Left renal cortex interstitium (tissue), 4 donors: ENCODE results near the gene NR1H3. TPM values are rescaled to one million over a fixed set of nuclear protein-coding genes. Genes with fewer than 3 reads are reported as not detected.

ENCODE experiments used
- DNase-seq, 4 donors: peaks; one replicate each; pipeline ENCODE4 v3.0.0-alpha.2; 2013; ENCODE audit warnings: low read depth in 4 of 4, low spot score in 2 of 4, missing footprints in 1 of 4
- polyA plus RNA-seq, 4 donors: library from polyadenylated mRNA; unstranded; fragments of 120-200 nt; gene quantifications; one replicate each; pipeline ENCODE4 v1.2.1, GENCODE V29; 2013; ENCODE audit not compliant: insufficient read length in 4 of 4

NR1H3 gene
- polyA plus RNA-seq, 4 donors: 39.5 to 48.7 (median 41.4) TPM

DNA sequence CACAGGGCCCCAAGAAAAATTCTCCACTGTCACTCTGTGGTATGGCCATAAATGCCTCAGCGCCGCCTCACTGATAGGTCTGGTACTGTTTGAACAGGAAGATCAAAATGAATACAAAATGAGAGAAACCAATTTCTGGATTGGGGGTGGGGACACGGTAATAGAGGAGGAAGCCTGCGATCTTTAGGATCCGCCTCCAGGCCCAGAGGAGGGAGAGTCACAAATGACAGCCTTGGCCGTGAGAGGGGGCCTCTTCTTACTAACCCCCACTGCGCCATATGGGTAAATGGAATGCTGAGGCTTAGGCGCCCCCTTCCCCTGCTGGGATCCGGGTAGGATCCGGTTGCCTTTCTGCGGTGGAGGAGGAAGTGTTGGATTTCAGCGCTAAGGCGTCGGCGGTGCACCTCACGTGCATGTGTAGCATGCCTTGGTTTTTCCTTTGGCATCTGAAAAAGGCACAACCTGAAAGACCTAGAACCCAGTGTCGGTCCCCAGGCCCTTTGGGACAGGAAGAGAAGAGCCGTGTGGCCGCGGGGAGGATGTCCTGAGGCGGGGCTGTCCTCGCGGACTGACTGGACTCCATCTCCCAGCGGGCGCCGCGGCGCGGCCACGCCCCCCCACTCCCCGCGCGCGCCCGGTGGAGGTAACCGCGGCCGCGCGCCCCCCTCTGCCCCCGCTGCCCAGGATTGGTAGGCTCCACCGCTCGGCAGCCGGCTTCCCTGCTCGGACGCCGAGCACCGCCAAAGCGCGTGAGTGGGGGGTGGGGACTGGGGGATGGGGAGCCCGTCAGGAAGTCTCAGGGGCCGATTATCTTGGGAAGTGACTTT is 11.4 kb downstream of the NR1H3 start:
- DNase-seq: peak; percentile 76 to 85 (median 81)

DNA sequence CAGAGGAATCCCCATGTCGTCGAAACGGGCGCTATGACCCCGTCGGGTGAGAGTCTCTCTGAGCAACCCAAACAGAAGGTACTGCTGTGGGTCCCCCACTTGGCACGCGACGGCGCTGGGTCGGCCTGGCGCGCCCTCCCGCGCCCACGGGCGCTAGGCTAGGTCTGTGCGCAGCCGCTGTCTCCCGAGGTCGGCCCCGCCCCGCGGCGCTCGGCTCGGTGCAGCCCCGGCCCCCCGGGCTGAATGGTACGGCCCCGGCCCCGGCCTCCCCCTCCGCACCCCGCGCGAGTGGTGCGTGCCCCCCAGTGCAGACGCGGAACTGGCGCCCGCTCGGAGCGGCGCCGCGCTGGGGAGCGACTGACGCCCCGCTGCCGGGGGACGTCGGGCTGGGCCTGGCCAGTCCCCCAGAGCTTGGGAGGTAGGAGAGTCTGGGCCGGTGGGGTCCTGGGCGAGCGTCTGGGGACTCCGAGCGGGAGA is 12.1 kb downstream of the NR1H3 start, which contains the start of gene MADD:
TSS of gene MADD (plus strand) at position 305 of the 477 bp plus-strand sequence.
- DNase-seq: peak in 3 of 4 donors; percentile 56 to 64 (median 63)

DNA sequence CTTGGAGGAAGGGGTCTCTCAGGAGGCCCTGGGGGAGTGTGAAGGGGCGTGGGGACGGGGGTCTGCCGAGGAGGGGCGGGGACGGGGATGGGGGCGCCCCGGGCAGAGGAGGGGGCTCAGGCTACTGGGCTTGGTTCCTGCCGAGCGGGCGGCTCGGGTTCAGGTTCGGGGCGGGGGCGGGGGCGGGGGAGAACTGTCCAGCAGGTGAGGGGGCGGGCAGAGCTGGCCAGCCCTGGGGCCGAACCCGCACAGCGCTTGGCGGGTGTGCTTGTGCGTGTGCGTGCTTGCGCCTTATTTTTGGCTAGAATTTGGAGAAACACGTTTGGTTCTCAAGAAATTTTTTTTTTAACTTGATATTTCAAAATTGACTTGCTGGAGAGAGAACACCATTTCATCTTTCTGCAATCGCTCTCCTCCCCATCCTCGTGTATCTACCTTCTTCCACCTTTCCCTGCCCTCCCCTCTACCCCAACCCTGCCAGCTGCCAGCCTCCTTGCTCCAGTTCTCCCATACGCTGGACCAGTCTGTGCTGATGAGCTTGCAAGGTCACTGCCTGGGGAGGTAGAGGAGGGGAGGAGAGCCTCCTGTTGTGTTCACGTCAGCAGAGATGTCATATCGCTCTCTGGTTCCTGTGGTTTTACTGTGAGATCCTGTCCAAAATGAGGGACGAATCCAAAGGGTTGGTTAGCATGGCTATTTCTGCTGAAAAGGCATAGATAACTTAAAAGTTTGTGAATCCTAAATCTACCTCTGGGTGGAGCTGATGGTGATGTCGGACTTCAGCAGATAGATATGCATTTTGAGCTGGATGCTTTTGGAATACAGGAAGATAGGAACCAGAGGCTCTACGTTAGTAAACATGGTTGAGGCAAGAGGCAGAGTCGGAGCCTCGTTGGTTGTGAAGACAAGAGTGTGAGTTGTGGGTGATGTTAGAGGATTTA is 12.8 kb downstream of the NR1H3 start:
- DNase-seq: no peak

DNA sequence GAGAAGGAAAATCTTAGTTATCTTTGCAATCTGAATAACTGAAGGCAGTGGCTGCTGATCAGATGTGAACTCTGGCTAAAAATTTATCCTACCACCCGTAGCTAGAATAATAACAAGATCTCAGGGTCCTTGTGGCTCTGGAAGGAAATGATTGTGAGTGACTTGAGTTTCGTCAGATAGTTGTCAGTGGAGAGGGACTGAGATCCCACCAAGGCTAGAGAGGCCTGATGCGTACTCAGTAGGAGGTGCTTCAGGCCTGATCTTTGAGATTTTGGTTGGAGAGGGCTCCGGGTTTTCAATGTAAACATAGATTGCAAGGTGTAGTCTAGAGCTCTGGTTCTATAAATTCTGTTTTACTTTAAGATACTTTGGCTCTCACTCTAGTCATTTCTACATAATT is 13.5 kb downstream of the NR1H3 start:
- no peak for DNase-seq

DNA sequence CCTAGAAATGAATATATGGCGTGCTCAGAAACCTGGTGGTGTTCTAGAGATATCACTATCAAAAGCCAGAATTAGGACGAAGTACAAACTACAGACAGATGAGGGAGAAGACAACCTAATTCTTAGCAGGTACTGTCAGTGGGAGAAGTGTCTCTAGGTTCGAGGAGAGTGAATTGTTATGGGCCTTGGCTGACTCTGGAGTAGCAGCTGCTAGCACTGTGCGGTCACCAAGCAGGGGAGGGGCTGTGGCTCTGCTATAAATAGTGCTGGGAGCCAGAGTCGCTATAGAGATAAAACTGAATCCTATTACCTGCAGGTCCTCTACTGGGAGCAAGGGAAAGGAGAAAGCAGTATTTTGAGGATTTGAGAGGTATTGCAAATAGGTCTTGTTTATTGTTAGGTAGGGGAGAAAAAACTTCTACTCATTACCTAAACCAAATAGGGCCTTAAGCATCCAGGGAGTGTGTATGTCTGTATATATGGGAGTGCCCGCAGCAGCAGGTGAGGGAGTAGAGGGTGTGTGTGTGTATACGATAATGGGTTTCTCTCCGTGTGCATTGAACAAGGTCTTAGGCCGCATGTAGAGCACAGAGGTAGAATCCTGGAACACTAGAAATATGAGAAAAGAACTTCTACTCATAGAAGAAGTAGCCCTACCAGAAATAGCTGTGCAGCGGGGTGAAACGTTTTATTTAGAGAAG is 14.3 kb downstream of the NR1H3 start:
- DNase-seq: no peak

DNA sequence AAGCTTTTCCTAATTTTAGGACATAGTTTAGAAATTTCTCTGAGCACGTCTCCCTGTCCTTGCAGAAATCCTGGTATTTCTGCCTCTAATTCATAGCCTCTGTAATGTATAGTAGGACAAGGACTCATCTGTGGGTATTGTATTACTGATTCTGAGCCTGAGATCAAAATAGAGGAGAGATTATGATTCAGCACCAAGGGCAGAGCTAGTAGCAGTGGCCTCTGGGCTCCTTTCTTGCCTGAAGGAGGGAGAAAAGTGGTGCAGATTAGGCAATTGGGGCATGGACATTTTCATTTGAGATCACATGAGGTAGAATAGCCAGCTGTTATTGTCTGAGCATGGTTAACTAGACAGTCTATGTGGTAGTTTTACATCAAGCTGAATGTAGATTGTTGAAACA is 14.9 kb downstream of the NR1H3 start:
- no peak for DNase-seq

DNA sequence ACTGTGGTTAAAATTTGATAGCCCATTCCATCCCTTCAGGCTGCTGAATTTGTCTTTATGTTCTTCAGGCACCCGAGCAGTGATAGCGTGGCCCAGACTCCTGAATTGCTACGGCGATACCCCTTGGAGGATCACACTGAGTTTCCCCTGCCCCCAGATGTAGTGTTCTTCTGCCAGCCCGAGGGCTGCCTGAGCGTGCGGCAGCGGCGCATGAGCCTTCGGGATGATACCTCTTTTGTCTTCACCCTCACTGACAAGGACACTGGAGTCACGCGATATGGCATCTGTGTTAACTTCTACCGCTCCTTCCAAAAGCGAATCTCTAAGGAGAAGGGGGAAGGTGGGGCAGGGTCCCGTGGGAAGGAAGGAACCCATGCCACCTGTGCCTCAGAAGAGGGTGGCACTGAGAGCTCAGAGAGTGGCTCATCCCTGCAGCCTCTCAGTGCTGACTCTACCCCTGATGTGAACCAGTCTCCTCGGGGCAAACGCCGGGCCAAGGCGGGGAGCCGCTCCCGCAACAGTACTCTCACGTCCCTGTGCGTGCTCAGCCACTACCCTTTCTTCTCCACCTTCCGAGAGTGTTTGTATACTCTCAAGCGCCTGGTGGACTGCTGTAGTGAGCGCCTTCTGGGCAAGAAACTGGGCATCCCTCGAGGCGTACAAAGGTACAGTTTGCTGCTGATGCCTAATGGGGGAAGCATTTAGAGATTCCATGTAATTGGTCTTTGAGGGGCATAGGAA is 16.9 kb downstream of the NR1H3 start:
- no peak for DNase-seq

DNA sequence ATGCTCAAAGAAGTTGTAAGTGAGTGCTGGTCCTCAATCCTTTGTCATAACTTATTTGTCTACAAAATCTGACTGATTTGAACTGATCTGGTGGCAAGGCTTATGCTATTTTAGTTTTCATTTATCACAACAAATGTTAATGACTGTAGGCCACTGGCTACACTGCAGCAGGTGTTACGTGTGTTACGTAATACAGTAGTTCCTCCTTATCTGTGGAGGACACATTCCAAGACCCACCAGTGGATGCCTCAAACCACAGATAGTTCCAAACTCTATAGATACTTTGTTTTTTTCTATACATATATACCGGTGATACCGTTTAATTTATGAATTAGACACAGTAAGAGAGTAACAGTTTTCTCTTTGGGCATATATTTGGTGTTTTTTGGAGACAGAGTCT is 19.1 kb downstream of the NR1H3 start:
- no peak for DNase-seq

DNA sequence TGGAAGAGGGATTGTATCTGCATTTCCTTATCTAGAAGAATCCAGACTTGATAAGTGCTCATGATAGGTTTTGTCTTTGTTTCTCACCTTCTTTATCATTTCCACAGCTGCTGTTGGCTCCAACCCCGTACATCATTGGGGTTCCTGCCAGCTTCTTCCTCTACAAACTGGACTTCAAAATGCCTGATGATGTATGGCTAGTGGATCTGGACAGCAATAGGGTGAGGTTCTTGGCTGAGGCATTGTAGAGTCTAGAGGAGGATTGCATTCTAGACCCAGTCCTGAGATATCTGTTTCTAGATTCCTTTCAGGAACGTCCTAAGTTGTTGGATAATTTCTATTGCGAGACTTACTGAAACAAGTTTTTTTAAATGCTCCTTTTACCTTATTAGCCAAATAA is 20.3 kb downstream of the NR1H3 start:
- DNase-seq: no peak

DNA sequence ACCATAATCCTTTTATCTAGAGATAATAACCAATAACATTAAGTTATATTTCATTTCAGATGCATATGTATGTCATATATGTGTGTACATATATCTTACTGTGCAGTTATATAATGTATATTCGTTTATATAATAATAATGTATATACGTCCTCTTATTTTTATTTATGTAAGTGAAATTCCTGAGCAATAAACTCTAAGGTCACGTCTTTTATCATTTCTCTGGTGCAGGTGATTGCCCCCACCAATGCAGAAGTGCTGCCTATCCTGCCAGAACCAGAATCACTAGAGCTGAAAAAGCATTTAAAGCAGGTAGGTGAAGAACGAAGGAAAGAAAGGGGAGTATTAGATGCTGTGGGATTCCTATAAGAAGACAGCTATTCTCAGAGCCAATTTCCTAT is 21.0 kb downstream of the NR1H3 start:
- no peak for DNase-seq

DNA sequence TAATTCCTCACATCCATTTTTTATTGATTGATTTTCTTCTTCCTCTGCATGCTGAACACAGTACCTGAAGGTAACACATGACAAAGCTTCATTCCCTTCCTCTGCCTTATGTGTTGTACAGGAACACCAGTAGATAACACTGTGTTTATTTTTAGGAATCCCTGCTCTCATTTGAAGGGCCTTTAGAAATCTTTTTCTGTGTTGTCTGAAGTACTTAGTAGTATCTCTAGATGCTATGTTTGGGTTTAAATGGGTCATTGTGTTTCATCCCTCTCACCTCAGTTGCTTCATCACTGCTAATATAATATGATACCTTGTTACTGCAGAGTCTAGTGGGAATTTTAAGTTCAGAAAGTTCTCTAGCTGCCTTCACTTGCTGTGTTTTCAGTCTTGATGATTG is 22.3 kb downstream of the NR1H3 start:
- DNase-seq: no peak

DNA sequence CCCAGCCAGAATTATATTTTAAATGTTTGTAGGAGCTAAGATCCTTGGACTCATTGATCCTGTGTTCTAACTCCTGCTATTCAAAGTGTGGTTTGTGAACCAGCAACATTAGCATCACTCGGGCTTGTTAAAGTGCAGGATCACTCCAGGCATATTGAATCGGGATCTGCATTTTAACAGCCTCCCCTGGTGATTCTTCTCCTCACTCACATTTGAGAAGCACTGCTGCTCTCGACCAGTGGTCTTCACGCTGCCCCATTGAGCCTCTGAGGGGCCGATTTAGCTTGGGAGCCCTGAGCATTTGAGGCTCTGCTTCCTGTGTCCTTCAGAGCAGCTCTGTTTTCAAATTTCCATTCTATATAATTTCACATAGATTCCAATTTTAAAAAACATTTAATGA is 23.1 kb downstream of the NR1H3 start:
- DNase-seq: no peak

DNA sequence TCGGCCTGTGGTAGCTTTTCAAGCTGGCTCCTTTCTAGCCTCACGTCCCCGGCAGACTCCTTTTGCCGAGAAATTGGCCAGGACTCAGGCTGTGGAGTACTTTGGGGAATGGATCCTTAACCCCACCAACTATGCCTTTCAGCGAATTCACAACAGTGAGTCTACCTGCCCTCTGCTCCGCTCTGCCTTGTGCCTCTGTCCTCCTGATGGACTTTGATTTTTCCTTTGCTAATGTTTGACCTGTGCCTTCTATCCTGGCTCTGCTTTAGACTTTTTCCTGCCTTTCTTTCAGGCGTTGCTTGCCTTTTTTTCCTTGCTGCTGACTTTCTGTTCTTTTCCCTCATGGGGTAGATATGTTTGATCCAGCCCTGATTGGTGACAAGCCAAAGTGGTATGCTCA is 24.7 kb downstream of the NR1H3 start:
- no peak for DNase-seq

DNA sequence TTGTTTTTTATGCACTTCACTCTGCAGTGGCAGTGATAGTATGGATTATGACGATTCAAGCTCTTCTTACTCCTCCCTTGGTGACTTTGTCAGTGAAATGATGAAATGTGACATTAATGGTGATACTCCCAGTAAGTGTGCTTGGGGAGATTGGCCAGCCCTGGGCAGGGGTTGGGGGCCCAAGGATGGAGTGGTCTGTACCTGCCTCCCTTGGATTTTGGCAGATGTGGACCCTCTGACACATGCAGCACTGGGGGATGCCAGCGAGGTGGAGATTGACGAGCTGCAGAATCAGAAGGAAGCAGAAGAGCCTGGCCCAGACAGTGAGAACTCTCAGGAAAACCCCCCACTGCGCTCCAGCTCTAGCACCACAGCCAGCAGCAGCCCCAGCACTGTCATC is 26.4 kb downstream of the NR1H3 start:
- no peak for DNase-seq

DNA sequence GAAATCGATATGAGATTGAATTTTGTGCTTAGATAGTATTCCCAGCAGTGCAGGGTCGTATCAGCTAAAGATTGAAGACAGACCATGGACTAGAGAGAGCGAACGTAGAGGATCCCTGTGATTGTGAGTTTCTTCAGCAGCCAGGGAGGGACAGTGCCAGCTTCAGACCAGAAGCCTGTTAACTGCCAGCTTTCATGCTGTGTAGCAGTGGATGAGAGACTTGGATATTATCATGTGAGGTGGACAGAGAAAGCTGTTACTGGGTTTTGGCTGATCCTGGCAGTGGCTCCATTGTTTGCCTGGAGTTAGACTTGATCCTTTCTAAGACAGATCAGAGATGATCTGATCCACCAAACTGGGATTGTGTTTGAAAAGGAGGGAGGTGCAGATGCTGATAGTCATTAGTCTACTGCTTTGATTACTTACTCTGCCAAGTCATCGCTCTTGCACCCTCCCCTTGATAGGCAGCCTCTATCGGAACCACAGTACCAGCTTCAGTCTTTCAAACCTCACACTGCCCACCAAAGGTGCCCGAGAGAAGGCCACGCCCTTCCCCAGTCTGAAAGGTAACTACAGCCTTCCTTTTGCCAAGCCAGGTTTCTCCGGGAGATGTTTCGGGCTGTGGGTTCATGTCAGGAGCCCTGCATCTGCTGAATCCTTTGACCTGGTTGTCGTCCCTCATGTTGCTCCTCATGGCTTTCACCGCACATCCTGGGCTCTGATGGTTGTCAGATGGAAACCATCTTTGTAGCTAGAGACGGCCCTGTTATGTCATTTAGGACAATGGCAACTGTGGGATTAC is 28.4 kb downstream of the NR1H3 start:
- no peak for DNase-seq

DNA sequence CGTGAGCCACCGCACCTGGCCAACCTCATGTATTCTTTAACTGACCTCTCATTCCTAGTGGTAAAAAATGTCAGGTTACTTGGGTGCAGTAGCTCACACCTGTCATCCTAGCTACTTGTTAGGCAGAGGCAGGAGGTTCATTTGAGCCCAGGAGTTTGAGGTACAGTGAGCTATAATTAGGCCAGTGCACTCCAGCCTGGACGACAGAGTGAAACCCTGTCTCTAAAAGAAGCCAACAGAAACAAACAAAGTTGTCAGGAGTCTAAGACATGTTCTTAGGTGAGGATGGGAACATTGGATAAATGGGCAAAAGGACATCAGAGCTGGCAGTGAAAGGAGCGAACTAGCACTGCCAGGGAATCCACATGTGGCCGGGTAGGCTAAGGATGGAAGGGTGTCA is 30.3 kb downstream of the NR1H3 start:
- DNase-seq: no peak

DNA sequence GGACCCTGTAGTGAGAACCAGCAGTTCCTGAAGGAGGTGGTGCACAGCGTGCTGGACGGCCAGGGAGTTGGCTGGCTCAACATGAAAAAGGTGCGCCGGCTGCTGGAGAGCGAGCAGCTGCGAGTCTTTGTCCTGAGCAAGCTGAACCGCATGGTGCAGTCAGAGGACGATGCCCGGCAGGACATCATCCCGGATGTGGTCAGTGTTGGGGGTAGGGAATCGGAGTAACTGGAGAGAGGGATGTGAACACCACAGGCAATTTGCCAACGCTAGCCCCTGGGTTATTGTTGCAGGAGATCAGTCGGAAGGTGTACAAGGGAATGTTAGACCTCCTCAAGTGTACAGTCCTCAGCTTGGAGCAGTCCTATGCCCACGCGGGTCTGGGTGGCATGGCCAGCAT is 32.1 kb downstream of the NR1H3 start:
- no peak for DNase-seq

DNA sequence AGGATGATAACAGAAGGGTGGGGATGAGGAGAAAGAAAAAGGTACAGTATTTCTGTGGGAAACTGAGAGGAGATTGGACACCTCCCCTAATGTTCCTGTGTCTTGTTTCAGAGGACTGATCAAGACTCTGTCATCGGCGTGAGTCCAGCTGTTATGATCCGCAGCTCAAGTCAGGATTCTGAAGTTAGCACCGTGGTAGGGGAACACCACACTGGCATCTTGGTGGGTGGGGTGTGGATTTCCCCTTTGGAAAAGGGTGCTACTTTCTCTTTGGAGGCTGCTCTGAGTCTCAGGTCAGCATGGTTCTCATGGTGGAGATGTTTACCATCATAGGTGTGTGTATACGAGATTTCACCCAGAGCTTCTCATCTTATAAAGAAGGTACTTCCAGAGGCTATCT is 37.6 kb downstream of the NR1H3 start:
- DNase-seq: no peak

DNA sequence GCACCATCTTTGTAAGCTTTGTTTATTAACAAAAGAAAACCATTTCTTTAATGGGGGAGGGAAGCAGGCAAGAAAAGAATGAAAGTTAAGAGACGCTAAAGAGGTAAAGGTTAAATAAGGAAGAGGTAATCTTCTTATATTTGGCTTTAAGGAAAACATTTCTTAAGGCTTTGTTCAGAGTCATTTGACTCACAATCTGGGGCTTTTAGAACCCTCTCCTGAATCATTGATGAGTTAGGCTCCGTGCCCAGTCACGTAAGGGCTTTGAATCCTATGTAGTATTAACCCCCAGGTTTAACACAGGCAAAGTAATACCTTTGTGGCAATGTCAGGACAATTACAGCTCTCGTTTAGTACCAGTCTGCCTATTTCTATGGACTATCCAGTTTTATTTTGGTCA is 38.2 kb downstream of the NR1H3 start:
- no peak for DNase-seq
